GM08714 (cell line): ENCODE results near the gene TUBA1A.
A peak's percentile ranks its signal among the peaks of the same experiment; 100 is the strongest.

Experiments
- H3K4me3 ChIP-seq: fragments of 200-500 bp; sonication (Bioruptor generic); 2 replicates; pipeline ENCODE4 v1.5.1; 2014; ENCODE audit warnings: mild to moderate bottlenecking, low read length, inconsistent platforms
- ZNF274 ChIP-seq: IDR thresholded peaks from 2 replicates; pipeline ENCODE4 v1.6.1; 2012; ENCODE audit warnings: mild to moderate bottlenecking, low read depth, low read length

TUBA1A gene

DNA sequence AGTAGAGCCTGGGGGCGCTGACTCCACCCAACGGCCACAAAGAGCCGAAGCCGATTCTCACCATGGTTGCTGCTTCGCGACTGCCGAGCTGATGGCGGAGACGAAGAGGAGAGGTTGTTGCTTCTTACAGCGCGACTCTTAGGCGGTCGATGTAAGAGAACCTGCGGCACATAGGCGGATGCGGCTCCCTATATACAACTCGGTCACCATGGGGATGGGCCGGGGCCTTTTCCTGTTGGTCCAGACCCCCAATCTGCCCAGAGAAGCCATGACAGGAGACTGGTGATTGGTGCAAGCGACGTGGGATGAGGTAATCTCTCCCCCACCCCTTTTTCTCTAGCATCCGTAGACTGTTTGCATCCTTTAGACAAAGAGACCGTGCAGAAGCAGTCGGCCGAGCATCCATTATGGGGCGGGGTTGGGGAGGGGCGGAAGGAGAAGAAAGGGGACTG lies at the start of gene TUBA1A:
Gene TUBA1A, minus strand, starts transcription at position 165 of the 452 bp plus-strand sequence. Its CDS starts 101 bp downstream, at position 64.
- TF ChIP-seq ZNF274 = no peak
- peak within 1 kb of the TSS; percentile 75 for H3K4me3 ChIP-seq

DNA sequence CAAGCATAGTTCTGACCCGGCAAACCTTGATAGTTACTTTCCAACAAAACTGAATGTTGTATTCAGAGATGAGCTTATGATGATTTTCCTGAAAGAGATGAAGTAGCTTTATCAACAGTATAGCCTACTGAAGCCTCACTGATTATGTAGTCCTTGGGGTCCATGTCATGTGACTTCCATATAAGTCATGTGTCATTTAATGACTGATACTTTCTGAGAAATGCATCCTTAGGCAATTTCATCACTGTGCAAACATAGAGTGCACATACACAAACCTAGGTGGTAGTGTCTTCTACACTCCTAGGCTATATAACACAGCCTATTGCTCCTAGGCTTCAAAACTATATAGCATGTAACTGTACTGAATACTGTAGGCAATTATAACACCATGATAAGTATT lies 47.5 kb upstream of the TUBA1A start:
- H3K4me3 ChIP-seq = no peak overlapping the region
- no peak for TF ChIP-seq ZNF274

DNA sequence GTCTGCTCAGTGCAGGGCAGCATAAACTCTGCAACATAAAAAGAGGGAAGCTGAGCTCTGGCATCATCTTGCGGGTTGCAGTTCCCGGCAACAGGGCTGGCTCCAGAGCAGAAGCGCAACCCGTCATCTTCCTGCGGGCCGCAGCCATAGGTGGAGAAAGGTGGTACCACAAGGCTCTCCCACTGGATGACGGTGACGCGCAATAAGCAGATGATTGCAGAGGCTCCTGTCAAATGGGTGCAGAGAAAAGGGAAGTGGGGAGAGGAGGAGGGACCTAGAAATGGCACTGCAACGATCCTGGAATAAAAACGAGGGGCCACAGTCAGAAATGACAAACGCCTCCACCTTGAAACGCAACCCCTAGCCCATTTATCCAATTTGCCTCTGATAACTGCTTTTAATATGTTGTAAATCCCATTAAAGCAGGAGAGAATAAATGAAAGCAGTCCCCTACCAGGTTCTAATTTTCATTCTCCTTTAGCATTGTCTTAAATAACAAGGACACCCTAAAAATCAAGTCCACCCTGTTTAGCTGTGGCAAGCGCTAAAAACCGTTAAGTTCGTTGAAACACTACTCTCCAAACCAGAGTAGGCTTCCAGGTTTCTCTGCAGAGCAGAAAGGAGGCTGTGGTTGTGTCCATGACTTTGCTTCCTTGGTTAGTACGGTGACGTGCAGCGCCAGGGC lies 45.1 kb upstream of the TUBA1A start:
- TF ChIP-seq ZNF274 = no peak
- no peak overlapping the region; the same call in 1 of the 2 replicates for H3K4me3 ChIP-seq

DNA sequence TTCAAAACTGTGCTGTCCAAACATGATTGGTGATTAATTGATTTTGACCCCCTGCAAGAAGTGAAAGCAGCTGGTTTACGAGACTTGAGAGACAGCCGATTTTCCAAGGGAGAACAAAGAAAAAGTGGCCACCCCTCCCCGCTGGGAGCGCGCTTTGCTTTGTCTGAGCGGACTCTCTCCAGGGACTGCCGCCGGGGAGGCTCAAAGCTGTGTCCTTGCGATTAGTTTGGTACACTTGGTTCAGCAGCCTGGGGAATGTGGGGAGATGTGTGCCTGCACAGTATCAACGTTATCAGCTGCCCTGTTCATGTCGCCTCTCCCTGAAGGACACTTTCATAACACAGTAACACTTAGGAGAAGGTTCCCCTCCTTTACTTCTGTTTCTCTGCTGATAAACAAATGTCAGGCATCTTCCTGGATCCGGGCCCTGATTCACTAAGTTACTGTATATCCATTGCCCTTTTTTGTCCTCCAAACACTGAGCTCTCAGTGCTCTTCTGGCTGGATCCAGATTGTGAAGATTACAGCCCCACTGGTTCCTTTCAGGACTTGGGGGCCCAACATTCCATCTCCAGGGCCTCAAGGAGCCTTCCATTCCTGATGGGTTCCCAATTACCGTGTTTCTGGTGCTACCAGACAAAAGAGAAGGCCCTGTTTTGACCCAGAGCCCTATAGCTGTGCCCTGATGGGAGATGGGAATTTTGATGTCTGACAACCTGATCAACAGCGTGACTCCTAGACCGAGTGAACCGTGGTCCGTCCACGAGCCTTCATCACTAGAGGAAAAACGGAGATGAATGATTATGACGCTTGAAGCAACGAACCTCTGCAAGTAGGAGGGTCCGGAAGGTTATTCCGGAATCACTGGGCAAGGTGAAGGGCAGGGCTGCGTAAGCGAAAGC lies 44.3 kb upstream of the TUBA1A start:
- TF ChIP-seq ZNF274 = no peak
- no peak overlapping the region; the same call in 1 of the 2 replicates for H3K4me3 ChIP-seq

DNA sequence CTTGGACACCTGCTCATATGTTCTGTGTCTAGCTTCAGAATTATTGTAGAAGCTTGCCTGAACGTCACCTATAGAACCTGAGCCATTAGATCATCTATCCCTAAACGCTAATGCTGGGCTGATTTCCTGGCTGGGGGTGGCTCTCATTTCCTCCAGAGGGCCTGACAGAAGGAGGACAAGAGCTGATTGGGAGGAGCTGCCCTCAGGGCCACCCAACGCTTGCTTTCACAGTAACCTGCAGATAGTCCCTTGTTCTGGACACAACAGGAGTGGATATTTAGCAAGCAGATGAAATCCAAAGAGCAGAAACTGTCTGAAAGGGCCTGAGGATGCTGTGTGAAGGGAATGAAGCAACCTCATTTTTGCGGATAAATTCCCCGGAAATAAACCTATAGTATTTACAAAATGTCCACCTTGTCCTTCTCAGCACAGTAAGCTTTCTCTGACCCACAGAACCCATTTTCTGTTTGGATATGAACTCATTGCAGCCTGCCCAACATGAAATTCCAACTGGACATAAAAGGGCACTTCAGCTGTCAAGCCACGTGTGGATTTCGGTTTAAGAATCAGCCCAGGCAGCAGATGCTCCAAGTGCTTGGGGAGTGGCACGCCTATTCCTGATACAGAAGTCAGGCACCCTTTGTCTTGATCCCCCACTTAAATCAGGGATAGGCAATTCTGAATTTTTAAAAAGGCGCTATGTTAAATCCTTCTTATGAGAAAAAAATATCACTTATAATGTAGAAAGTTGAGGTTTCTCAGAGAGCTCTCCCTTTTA lies 43.2 kb upstream of the TUBA1A start:
- no peak overlapping the region for H3K4me3 ChIP-seq
- TF ChIP-seq ZNF274 = no peak

DNA sequence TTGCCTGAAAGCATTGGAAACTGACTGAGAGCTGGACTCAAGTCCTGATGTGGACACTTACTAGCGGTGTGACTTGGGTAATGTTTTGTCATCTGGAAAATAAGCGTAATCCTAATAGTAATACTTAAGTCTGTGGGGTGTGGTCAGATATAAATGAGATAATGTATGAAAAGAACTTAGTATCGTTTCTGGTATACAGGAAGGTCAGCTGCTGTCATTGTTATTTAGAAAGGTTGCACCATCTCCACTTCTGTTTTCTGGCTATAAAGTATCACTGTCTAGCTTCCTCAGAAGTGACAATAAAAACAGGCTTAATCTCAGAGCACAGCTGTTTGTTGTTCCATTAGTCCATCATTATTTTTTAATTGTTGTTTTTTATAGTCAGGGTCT lies 41.9 kb upstream of the TUBA1A start:
- H3K4me3 ChIP-seq = no peak overlapping the region
- no peak for TF ChIP-seq ZNF274

DNA sequence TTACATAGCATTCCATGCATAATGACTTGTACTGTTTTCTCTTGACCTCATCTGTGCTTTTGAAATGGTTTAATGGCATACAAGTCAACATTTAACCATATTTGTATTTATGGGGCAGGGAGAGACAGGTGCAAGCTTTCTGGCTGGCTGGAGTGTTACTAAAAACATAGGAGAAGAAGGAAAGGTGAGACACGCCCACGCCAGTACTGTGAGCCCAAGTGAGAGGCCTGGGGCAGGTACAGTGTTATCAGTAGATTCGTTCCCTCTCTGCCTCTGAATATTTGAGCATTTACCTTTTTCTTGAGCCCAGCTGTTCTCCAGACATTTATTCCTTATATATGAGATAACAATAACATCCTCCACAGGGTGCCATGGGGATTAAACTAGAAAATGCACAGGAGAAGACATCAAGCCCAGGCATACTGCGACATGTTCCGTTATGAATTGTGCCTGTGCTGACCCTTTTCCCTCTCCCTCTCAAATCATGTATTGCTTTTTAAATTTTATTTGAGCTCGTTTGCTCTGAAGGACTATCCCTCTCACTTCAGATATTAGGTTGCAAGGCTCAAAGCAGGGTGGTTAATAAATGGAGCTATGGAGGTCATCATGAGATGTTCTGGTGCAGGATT lies 41.4 kb upstream of the TUBA1A start:
- no peak overlapping the region for H3K4me3 ChIP-seq
- no peak for TF ChIP-seq ZNF274

DNA sequence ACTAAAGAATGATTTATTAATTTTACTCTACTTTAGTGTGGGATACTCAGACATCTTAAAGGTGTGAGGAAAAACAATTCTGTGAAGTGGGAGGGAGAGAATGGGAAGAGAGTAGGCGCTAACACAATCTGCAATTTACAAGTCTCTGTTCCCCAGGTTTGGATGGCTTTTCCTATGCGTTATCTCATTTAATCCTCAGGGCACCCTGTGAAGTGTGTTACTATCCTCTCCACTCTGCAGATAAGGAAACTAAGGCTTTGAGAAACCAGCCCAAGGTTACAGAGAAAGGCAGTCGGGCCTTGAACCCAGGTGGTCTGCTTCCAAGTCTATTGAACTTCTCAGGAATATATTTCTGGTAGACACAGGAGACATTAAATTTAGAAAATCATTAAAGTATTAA lies 39.8 kb upstream of the TUBA1A start:
- no peak for TF ChIP-seq ZNF274
- no peak overlapping the region for H3K4me3 ChIP-seq

DNA sequence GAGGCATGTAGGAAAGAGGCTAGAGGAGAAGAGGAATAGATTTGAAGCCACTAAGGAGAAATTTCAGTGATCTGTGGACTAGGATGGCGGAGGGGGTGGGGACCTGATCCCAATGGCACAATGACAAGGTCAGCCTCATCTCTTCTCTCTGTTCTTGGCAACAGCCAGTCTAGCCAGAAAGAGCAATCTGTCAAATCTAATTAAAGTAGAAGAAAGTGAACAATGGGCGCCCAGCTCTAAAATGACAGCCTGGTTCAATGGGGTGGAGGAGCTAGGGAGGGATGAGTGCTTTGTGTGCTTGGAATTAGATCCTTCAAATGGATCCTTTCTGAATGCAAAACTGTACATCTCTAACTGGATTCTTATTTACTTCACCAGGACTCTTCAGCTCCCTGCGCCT lies 38.8 kb upstream of the TUBA1A start:
- H3K4me3 ChIP-seq = no peak overlapping the region
- no peak for TF ChIP-seq ZNF274

DNA sequence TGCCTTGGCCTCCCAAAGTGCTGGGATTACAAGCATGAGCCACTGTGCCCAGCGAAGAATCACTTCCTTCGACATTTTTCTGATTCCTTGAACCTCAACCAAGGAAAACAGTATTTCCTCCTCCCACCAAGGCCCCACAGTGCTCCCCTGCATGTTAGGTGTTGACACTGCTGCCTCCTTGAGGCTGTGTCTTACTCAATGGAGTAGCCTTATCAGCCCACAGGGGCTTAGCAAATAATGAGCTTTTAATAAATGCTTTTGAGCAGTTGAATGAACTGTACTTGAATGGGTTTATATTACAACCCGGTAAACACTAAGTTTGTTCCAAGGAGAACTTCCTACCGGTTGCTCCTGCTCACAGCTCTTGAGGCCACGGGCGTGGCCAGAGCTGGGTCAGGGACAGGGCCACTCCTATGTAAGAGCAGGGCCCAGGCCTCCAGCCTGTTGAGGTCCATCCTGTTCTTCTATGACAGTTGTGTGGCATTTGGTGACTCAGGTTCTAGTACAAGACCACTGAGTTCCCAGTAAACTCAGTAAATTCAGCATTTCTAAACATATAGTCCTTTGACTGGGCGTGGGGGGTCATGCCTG lies 36.8 kb upstream of the TUBA1A start:
- no peak for TF ChIP-seq ZNF274

DNA sequence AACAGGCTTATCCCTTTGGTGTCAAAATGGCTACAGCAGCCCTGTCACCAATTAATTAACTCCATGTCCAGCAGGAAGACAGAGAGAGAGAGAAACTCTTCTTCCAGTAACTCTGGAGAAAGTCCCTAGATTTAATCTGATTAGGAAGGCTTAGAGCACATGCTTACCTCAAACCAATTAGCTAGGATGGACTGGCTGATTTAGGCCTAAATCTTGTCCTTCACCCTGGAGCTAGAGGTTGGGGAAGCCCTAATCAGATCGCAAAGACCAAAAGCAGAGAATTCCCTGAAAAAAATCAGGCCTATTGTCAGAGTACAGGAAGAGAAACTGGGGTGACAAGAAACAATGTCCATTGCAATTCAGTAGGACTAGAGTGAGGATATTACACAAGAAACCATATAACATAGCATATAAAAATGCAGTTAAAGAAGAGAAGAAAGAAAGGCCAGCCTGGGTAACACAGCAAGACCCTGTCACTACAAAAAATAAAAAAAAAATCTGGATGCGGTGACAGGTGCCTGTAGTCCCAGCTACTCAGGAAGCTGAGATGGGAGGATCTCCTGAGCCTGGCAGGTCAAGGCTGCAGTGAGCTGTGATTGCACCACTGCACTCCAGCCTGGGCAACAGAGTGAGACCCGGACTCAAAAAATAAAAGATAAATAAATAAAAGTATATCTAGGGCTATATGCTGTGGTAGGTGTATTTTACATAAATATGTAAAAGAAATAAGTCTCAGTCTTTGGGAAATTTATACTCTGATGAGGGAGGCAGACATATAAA lies 34.9 kb upstream of the TUBA1A start:
- H3K4me3 ChIP-seq = no peak overlapping the region
- TF ChIP-seq ZNF274 = no peak

More for the DNA sequence above, 36.8 kb upstream of the TUBA1A start:
- no peak overlapping the region for H3K4me3 ChIP-seq

DNA sequence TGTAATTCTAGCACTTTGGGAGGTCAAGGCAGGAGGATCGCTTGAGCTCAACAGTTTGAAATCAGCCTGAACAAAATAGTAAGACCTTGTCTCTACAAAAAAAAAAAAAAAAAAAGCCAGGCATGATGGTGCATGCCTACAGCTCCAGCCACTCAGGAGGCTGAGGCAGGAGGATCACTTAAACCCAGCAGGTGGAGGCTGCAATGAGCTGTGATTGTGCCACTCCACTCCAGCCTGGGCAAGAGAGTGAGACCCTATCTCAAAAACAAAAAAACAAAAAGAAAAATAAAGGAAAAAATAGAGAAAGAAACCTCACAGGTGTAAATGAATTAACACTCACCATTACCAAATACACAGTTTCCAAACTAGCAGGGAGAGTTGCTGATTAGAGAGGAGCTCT lies 34.2 kb upstream of the TUBA1A start:
- no peak overlapping the region for H3K4me3 ChIP-seq
- no peak for TF ChIP-seq ZNF274

DNA sequence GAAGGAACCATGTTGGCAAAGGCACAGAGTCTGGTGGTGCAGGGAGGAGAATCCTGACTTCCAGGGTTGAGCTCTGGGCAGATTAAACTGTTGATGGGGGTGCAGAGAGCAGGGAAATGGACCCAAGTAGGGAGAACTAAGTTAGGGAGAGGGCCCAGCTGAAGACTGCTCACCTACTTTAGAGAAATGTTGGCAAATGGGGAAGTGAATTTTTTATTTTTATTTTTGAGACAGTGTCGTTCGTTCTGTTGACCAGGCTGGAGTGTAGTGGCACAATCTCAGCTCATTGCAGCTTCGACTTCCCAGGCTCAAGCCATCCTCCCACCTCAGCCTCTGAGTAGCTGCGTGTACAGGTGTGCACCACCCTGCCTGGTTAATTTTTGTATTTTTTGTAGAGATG lies 32.1 kb upstream of the TUBA1A start:
- H3K4me3 ChIP-seq = no peak overlapping the region
- no peak for TF ChIP-seq ZNF274
